LNCaP clone FGC (cell line): ENCODE results near the gene UHRF2.

Experiments
- DNase-seq: peaks from one replicate; pipeline ENCODE4 v3.0.0-alpha.2; 2011; ENCODE audit warnings: low read depth
- H3K4me3 ChIP-seq: 2 replicates; pipeline ENCODE4 v1.5.1; 2011; ENCODE audit warnings: mild to moderate bottlenecking, low read depth, low read length, control low read depth
- CTCF ChIP-seq: IDR thresholded peaks from 2 replicates; pipeline ENCODE4 v1.5.1; 2012; ENCODE audit warnings: mild to moderate bottlenecking; ENCODE audit not compliant: control insufficient read depth, insufficient read depth; ENCODE audit errors: extremely low read depth

The UHRF2 gene

DNA sequence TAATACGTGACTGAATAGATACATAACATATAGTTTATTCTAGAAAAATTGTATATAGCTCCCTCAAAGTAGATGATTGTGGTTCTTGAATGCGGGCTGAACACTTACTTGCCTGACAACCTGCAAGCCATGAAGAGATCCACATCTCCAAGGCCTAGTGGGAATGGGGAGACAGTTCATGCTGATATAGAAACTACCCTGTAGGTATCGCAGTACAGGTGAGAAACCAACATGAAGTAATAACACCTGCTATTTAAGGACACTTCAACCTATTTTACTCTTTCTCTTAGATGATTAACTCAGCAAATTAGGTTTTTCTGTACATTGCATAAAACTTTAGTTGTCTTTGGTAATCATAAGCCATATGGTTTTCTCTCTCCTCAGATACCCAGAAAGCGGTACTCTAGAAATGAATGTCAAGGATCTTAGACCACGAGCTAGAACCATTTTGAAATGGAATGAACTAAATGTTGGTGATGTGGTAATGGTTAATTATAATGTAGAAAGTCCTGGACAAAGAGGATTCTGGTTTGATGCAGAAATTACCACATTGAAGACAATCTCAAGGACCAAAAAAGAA, 47.3 kb downstream of the UHRF2 start:
- no peak for DNase-seq
- TF ChIP-seq CTCF, result no peak
- no peak overlapping the region for H3K4me3 ChIP-seq

- DNase-seq, result no peak
- no peak for TF ChIP-seq CTCF
- no peak overlapping the region for H3K4me3 ChIP-seq
Observed at GRCh38 chr9:6461619-6462018, 48.6 kb downstream of the UHRF2 start.

DNA sequence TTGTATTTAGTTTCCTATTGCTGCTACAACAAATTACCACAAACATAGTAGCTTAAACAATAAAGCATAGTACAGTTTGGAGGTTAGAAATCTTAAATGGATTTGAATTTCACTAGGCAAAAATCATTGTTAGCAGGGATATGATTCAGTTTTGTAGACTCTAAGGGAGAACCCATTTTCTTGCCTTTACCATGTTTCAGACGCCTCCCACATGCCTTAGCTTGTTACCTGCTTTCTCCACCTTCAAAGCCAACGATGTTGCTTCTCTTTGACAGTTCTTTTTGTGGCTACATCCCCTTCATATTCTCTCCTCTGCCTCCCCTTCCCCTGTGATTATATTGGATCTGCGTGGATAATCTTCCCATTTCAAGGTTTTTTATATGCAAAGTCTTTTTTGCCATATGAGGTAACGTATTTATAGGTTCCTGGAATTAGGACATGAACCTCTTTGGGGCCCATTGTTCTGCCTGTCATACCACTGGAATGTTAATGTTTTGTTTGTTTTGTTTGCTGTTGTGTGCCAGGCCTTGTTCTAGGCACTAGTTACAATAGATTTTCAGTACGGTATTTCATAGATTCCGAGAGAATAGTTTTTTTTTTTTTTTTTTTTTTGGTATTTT, 54.1 kb downstream of the UHRF2 start:
- no peak overlapping the region for H3K4me3 ChIP-seq
- DNase-seq, result no peak
- no peak for TF ChIP-seq CTCF

- no peak for TF ChIP-seq CTCF
- DNase-seq, result no peak
- H3K4me3 ChIP-seq, result no peak overlapping the region
Observed at GRCh38 chr9:6471231-6471850, 58.3 kb downstream of the UHRF2 start.

GRCh38 chr9:6473151-6473550, 60.2 kb downstream of the UHRF2 start:
- TF ChIP-seq CTCF, result no peak
- no peak overlapping the region for H3K4me3 ChIP-seq
- DNase-seq, result no peak

- H3K4me3 ChIP-seq, result no peak overlapping the region
- DNase-seq, result no peak
- no peak for TF ChIP-seq CTCF
Observed at GRCh38 chr9:6479959-6480358, 67.0 kb downstream of the UHRF2 start.

GRCh38 chr9:6484210-6484609, 71.2 kb downstream of the UHRF2 start:
- TF ChIP-seq CTCF, result no peak
- DNase-seq, result no peak
- H3K4me3 ChIP-seq, result no peak overlapping the region
